ENCODE data around the gene GUCY1A1.

Gene GUCY1A1

GRCh38 chr4:155684423-155684822 is 17.8 kb downstream of the GUCY1A1 start:
- Histone ChIP-seq H3K4me3 (ENCODE audit: low read depth, low read length) (no peak overlapping the region), H3K36me3 (ENCODE audit: control insufficient read depth in 2 of 2, insufficient read depth in 1 of 2, low read length in 2 of 2) (no peaks in the 10 kb centered on the region), H3K9me3 (ENCODE audit: control insufficient read depth, insufficient read depth, low read depth, low read length) (no peaks in the 10 kb centered on the region), H3K27ac (ENCODE audit: extremely low read depth, low read depth, low read length) (no peak overlapping the region), H3K4me1 (ENCODE audit: control insufficient read depth, insufficient read depth, low read length) (no peaks in the 10 kb centered on the region)
- TF ChIP-seq PRDM6 (tag by site-specific recombination; IDR thresholded peaks at IDR 0.05) (peak; percentile 61), ZSCAN30 (tag by site-specific recombination; IDR thresholded peaks at IDR 0.05) (no peak)
- ChIA-PET POLR2A (no interaction called here), CTCF (no interaction called here)

- POLR2A ChIA-PET, result no interaction called here
- Histone ChIP-seq H3K9me3 (ENCODE audit: control insufficient read depth, insufficient read depth, low read depth, low read length) (no peaks in the 10 kb centered on the region), H3K4me3 (ENCODE audit: low read depth, low read length) (no peak overlapping the region), H3K27ac (ENCODE audit: extremely low read depth, low read depth, low read length) (no peak overlapping the region), H3K36me3 (ENCODE audit: control insufficient read depth in 2 of 2, insufficient read depth in 1 of 2, low read length in 2 of 2) (no peaks in the 10 kb centered on the region), H3K4me1 (ENCODE audit: control insufficient read depth, insufficient read depth, low read length) (no peaks in the 10 kb centered on the region)
- CTCF ChIA-PET, result no interaction called here
- TF ChIP-seq ZBTB20 (tag by site-specific recombination; IDR thresholded peaks at IDR 0.05), result no peak
- TF ChIP-seq BCL6B (tag by site-specific recombination; IDR thresholded peaks at IDR 0.05), result no peak
- no peak for TF ChIP-seq ZFP69B (tag by site-specific recombination; IDR thresholded peaks at IDR 0.05)
Measured at GRCh38 chr4:155684892-155685541, 18.4 kb downstream of the GUCY1A1 start.

GRCh38 chr4:155687380-155687982 is 20.8 kb downstream of the GUCY1A1 start:
- ChIA-PET POLR2A (no interaction called here), CTCF (no interaction called here)
- Histone ChIP-seq H3K4me1 (ENCODE audit: control insufficient read depth, insufficient read depth, low read length) (no peaks in the 10 kb centered on the region), H3K36me3 (ENCODE audit: control insufficient read depth in 2 of 2, insufficient read depth in 1 of 2, low read length in 2 of 2) (no peaks in the 10 kb centered on the region), H3K27ac (ENCODE audit: extremely low read depth, low read depth, low read length) (no peak overlapping the region), H3K9me3 (ENCODE audit: control insufficient read depth, insufficient read depth, low read depth, low read length) (no peaks in the 10 kb centered on the region), H3K4me3 (ENCODE audit: low read depth, low read length) (no peak overlapping the region)
- TF ChIP-seq ZBTB44 (tag by site-specific recombination; IDR thresholded peaks at IDR 0.05) (no peak), ZNF391 (tag by site-specific recombination; IDR thresholded peaks at IDR 0.05; ENCODE audit: borderline replicate concordance, low read depth) (no peak), ZNF658 (tag by site-specific recombination; IDR thresholded peaks at IDR 0.05) (no peak), ZNF747 (tag by site-specific recombination; IDR thresholded peaks at IDR 0.05) (no peak), ZNF777 (tag by site-specific recombination; IDR thresholded peaks at IDR 0.05; ENCODE audit: borderline replicate concordance) (no peak), ZNF654 (tag by site-specific recombination; IDR thresholded peaks at IDR 0.05; ENCODE audit: low read depth) (no peak), ZNF530 (tag by site-specific recombination; IDR thresholded peaks at IDR 0.05; ENCODE audit: low read depth) (no peak)

GRCh38 chr4:155688211-155688610 is 21.6 kb downstream of the GUCY1A1 start:
- ChIA-PET CTCF (no interaction called here), POLR2A (no interaction called here)
- TF ChIP-seq ZNF169 (tag by site-specific recombination; IDR thresholded peaks at IDR 0.05), result no peak
- TF ChIP-seq IKZF3 (tag by site-specific recombination; IDR thresholded peaks at IDR 0.05), result no peak
- TF ChIP-seq ZBTB10 (tag by site-specific recombination; IDR thresholded peaks at IDR 0.05), result no peak
- peak; percentile 78 for TF ChIP-seq ATF2 (tag by site-specific recombination; IDR thresholded peaks at IDR 0.05; ENCODE audit: low read depth)
- no peaks in the 10 kb centered on the region for H3K9me3 ChIP-seq (ENCODE audit: control insufficient read depth, insufficient read depth, low read depth, low read length)
- H3K36me3 ChIP-seq (ENCODE audit: control insufficient read depth in 2 of 2, insufficient read depth in 1 of 2, low read length in 2 of 2), result no peaks in the 10 kb centered on the region
- H3K4me1 ChIP-seq (ENCODE audit: control insufficient read depth, insufficient read depth, low read length), result no peaks in the 10 kb centered on the region
- H3K4me3 ChIP-seq (ENCODE audit: low read depth, low read length), result no peak overlapping the region
- no peak overlapping the region for H3K27ac ChIP-seq (ENCODE audit: extremely low read depth, low read depth, low read length)

Measured in HEK293 (cell line).